ENCODE measurements around the gene SMARCE1.

Gene SMARCE1

GRCh38 chr17:40580140-40580539 lies 67.5 kb downstream of the SMARCE1 start:
- H3K27ac ChIP-seq = no peak overlapping the region
- DNase-seq (ENCODE audit: low spot score) = no peak
- TF ChIP-seq CTCF (conservative IDR thresholded peaks at IDR 0.05; ENCODE audit: low read depth) = no peak
- POLR2A ChIA-PET (ENCODE audit: low non-redundant PET) = no interaction called here
- CTCF ChIA-PET = no interaction called here

- H3K27ac ChIP-seq = no peak overlapping the region
- no peak for TF ChIP-seq CTCF (conservative IDR thresholded peaks at IDR 0.05; ENCODE audit: low read depth)
- no peak for DNase-seq (ENCODE audit: low spot score)
- ChIA-PET CTCF (no interaction called here), POLR2A (ENCODE audit: low non-redundant PET) (no interaction called here)
Observed at GRCh38 chr17:40579471-40579870, 68.1 kb downstream of the SMARCE1 start.

GRCh38 chr17:40577611-40578065 lies 70.0 kb downstream of the SMARCE1 start:
- POLR2A ChIA-PET (ENCODE audit: low non-redundant PET) = no interaction called here
- no peak for TF ChIP-seq CTCF (conservative IDR thresholded peaks at IDR 0.05; ENCODE audit: low read depth)
- no peak overlapping the region for H3K27ac ChIP-seq
- CTCF ChIA-PET = interaction anchor here (0.6 kb wide), 1 partner anchor 38 kb away, joined by 3 read pairs; no protein-coding TSS in a partner anchor
- DNase-seq (ENCODE audit: low spot score) = no peak

- no peak for DNase-seq (ENCODE audit: low spot score)
- ChIA-PET POLR2A (ENCODE audit: low non-redundant PET) (no interaction called here), CTCF (no interaction called here)
- no peak for TF ChIP-seq CTCF (conservative IDR thresholded peaks at IDR 0.05; ENCODE audit: low read depth)
- no peak overlapping the region for H3K27ac ChIP-seq
Observed at GRCh38 chr17:40576113-40576740, 71.4 kb downstream of the SMARCE1 start.

Measured in RWPE1 (cell line).